ENCODE data around the gene FHIP1B. TPM values are rescaled to one million over a fixed set of nuclear protein-coding genes. Genes with fewer than 3 reads are reported as not detected.
"Not testable (repeated sequence)": the region's sequence is repeated elsewhere in the genome, so short reads cannot be mapped to it uniquely, and the experiment has no call there.

The FHIP1B gene
- total and polyA plus RNA-seq, 2 of the 4 experiments (the other 2 are of a cell fraction) = 5.9 to 30.2 TPM

GRCh38 chr11:6280809-6281208 lies 46.4 kb upstream of the FHIP1B start:
- H3K36me3 ChIP-seq (ENCODE audit: control insufficient read depth, insufficient read depth, low read length); CTCF ChIA-PET; intact Hi-C loops (cut with micrococcal nuclease); H2BK5ac ChIP-seq (ENCODE audit: low read depth, low read length, poor library complexity, severe bottlenecking); H3K23ac ChIP-seq (ENCODE audit: low read depth, low read length); H4K5ac ChIP-seq (ENCODE audit: low read depth, low read length); DNase-seq; H4K20me1 ChIP-seq (ENCODE audit: insufficient read depth, low read length); H3K9me1 ChIP-seq (ENCODE audit: insufficient read depth, low read length); H2BK15ac ChIP-seq (ENCODE audit: low read depth, low read length); ATAC-seq (ENCODE audit: low read depth); H4K8ac ChIP-seq (ENCODE audit: low read depth in 2 of 2, low read length in 2 of 2); dilution Hi-C loops (cut with HindIII; ENCODE audit: low sequenced_read_pairs, unreplicated experiment); H3K4ac ChIP-seq (ENCODE audit: low read depth, low read length); H3K18ac ChIP-seq (ENCODE audit: low read depth, low read length); H3K56ac ChIP-seq (ENCODE audit: extremely low read depth, insufficient read depth, low read length); H3K9ac ChIP-seq (ENCODE audit: low read depth, low read length); H3K4me3 ChIP-seq (ENCODE audit: insufficient read depth, low read depth, low read length); H2BK120ac ChIP-seq (ENCODE audit: low read depth, low read length); BruUV-seq (replicated peaks); H2AFZ ChIP-seq (replicated peaks; ENCODE audit: low read length, poor library complexity); H2AK9ac ChIP-seq (replicated peaks; ENCODE audit: low read depth, low read length, poor library complexity); H4K91ac ChIP-seq (ENCODE audit: insufficient read depth, low read depth, low read length); H3K27ac ChIP-seq (ENCODE audit: insufficient read depth, low read length); H2BK20ac ChIP-seq (ENCODE audit: low read depth, low read length); H3K9me3 ChIP-seq (ENCODE audit: control insufficient read depth, insufficient read depth, low read length); H3K79me1 ChIP-seq (ENCODE audit: low read depth in 1 of 2, low read length in 2 of 2); H2AK5ac ChIP-seq (ENCODE audit: low read depth, low read length); H3K14ac ChIP-seq (replicated peaks; ENCODE audit: low read depth, low read length); in situ Hi-C loops (cut with MboI; ENCODE audit: low sequenced_read_pairs); H3K4me1 ChIP-seq (ENCODE audit: control insufficient read depth, insufficient read depth, low read length); H3K4me2 ChIP-seq (ENCODE audit: low read depth, low read length): not testable (repeated sequence)
- peaks cover 32% of the 10 kb centered on the region for H3K27me3 ChIP-seq (ENCODE audit: control insufficient read depth, insufficient read depth, low read length)
- POLR2A ChIA-PET (ENCODE audit: unreplicated experiment) = interaction anchor here (0.7 kb wide), 1 partner anchor 8 kb away, joined by 3 read pairs; no protein-coding TSS in a partner anchor
- 11% methylated on average over 3 of the region's 7 CpGs; no CpG with 5 or more reads in 1 of the 2 experiments for WGBS, 2 experiments (ENCODE audit: extremely low coverage in 2 of 2, insufficient read length in 1 of 2)

All from IMR-90 (cell line).